Endothelial cell of umbilical vein (primary cell): ENCODE measurements around the gene VIPR1. TPM values are rescaled to one million over a fixed set of nuclear protein-coding genes. Genes with fewer than 3 reads are reported as not detected.

Experiments
- BruUV-seq: library from RNA; stranded (reverse); fragments of 400-500 nt; replicated peaks from 2 replicates; lab custom pipeline; 2021; lab: Mats Ljungman, UMichigan
- CTCF ChIA-PET: fragments of 300-600, 350-600 bp; sonication (Branson Sonifier 250); formaldehyde crosslinking; loops from one replicate; lab custom pipeline; 2021; ENCODE audit warnings: antibody characterized with exemption, inconsistent platforms; lab: Charles Lee
- POLR2A ChIA-PET: fragments of 300-600, 350-600 bp; sonication (Branson Sonifier 250); formaldehyde crosslinking; loops from one replicate; lab custom pipeline; 2021; ENCODE audit warnings: antibody characterized with exemption, inconsistent platforms; lab: Charles Lee
- DNase-seq: peaks from one replicate; pipeline ENCODE4 v3.0.0-alpha.2; 2011; ENCODE audit warnings: low read depth, low spot score
- FAIRE-seq: peaks from 2 replicates; lab custom pipeline; 2011; peaks lifted over from hg19 to GRCh38; lab: Jason Lieb, UNC
- H2AFZ ChIP-seq: 2 replicates; pipeline ENCODE4 v1.6.0; 2012; ENCODE audit warnings: low read depth, low read length, control low read depth, inconsistent platforms
- H3K27ac ChIP-seq: 2 replicates; pipeline ENCODE4 v1.5.1; 2011; ENCODE audit warnings: low read depth, mild to moderate bottlenecking, control low read depth, low read length, moderate library complexity; ENCODE audit not compliant: insufficient read depth
- H3K27me3 ChIP-seq, 2 experiments: 2 replicates each; pipeline versions ENCODE4 v1.6.0 to v1.6.1; 2011; ENCODE audit warnings: low read length in 2 of 2, mixed read lengths in 1 of 2; ENCODE audit not compliant: control insufficient read depth in 2 of 2, insufficient read depth in 2 of 2
- H3K36me3 ChIP-seq, 2 experiments: 2 replicates in 1 of 2; 3 replicates in 1 of 2; pipeline ENCODE4 v1.5.1; 2011; ENCODE audit warnings: low read length in 2 of 2, mild to moderate bottlenecking in 1 of 2, moderate library complexity in 1 of 2; ENCODE audit not compliant: control insufficient read depth in 2 of 2, insufficient read depth in 2 of 2; ENCODE audit errors: extremely low read depth in 1 of 2
- H3K4me1 ChIP-seq: 3 replicates; pipeline ENCODE4 v1.5.1; 2011; ENCODE audit warnings: mild to moderate bottlenecking, low read length; ENCODE audit not compliant: control insufficient read depth, insufficient read depth; ENCODE audit errors: extremely low read depth
- H3K4me2 ChIP-seq: 2 replicates; pipeline ENCODE4 v1.6.1; 2011; ENCODE audit warnings: low read length, control low read depth, mixed read lengths; ENCODE audit not compliant: insufficient read depth
- H3K4me3 ChIP-seq, 3 experiments: fragments of 200-600 bp in 1 of 3; sonication (generic), shearing (Covaris generic) in 1 of 3; replicated peaks in 1 of 3; 2 replicates each; pipeline ENCODE4 v1.5.1; 2011 to 2016; ENCODE audit warnings: control low read depth in 3 of 3, low read length in 3 of 3, mild to moderate bottlenecking in 2 of 3, inconsistent platforms in 1 of 3, low read depth in 1 of 3, moderate library complexity in 1 of 3; ENCODE audit not compliant: insufficient read depth in 1 of 3
- H3K79me2 ChIP-seq: 2 replicates; pipeline ENCODE4 v1.6.0; 2012; ENCODE audit warnings: low read length, inconsistent platforms; ENCODE audit not compliant: control insufficient read depth, insufficient read depth
- H3K9ac ChIP-seq: replicated peaks from 2 replicates; pipeline ENCODE3; 2011; ENCODE audit warnings: low read length, control low read depth; ENCODE audit not compliant: insufficient read depth; ENCODE audit errors: extremely low read depth
- H3K9me1 ChIP-seq: replicated peaks from 3 replicates; pipeline ENCODE4 v1.6.0; 2011; ENCODE audit warnings: mild to moderate bottlenecking, low read length; ENCODE audit not compliant: control insufficient read depth, insufficient read depth; ENCODE audit errors: extremely low read depth
- H3K9me3 ChIP-seq: replicated peaks from 2 replicates; pipeline ENCODE4 v1.5.1; 2012; ENCODE audit warnings: low read length, inconsistent platforms; ENCODE audit not compliant: control insufficient read depth, insufficient read depth
- H4K20me1 ChIP-seq: replicated peaks from 2 replicates; pipeline ENCODE3; 2011; ENCODE audit warnings: mild to moderate bottlenecking, low read length; ENCODE audit not compliant: control insufficient read depth, insufficient read depth; ENCODE audit errors: extremely low read depth
- CTCF ChIP-seq, 2 donors: IDR thresholded peaks; 1 replicate in 1 of 2; 2 replicates in 1 of 2; pipeline ENCODE4 v1.5.1; 2011; ENCODE audit warnings: low read length in 2 of 2, mild to moderate bottlenecking in 2 of 2, moderate library complexity in 2 of 2, control low read depth in 1 of 2, inconsistent platforms in 1 of 2, low read depth in 1 of 2; ENCODE audit not compliant: insufficient read depth in 1 of 2; ENCODE audit errors: extremely low read depth in 1 of 2
- EZH2 ChIP-seq: IDR thresholded peaks from 2 replicates; pipeline ENCODE4 v1.6.1; 2012; ENCODE audit warnings: borderline replicate concordance, low read depth, mild to moderate bottlenecking, moderate library complexity, low read length, inconsistent platforms; ENCODE audit not compliant: severe bottlenecking
- FOS ChIP-seq: IDR thresholded peaks from 2 replicates; pipeline ENCODE4 v1.6.1; 2011; ENCODE audit warnings: mild to moderate bottlenecking, low read length, moderate library complexity, borderline replicate concordance; ENCODE audit not compliant: insufficient read depth
- GATA2 ChIP-seq: IDR thresholded peaks from 2 replicates; pipeline ENCODE4 v1.7.0; 2011; ENCODE audit warnings: low read depth, mild to moderate bottlenecking, moderate library complexity, mixed read lengths, low read length; ENCODE audit not compliant: insufficient read length, insufficient read depth
- JUN ChIP-seq: IDR thresholded peaks from 2 replicates; pipeline ENCODE4 v1.6.1; 2011; ENCODE audit warnings: borderline replicate concordance, low read depth; ENCODE audit not compliant: insufficient read length, insufficient read depth
- MAX ChIP-seq: IDR thresholded peaks from 2 replicates; pipeline ENCODE4 v1.6.1; 2011; ENCODE audit not compliant: insufficient read depth, insufficient read length
- MYC ChIP-seq: IDR thresholded peaks from one replicate; pipeline ENCODE4 v1.6.1; 2011; ENCODE audit warnings: mild to moderate bottlenecking, low read depth, low read length
- POLR2A ChIP-seq: IDR thresholded peaks from 2 replicates; pipeline ENCODE4 v1.6.1; 2012; ENCODE audit warnings: low read depth, mild to moderate bottlenecking, control low read depth, low read length
- POLR2AphosphoS5 ChIP-seq: IDR thresholded peaks from 2 replicates; pipeline ENCODE4 v1.6.1; 2012; ENCODE audit warnings: low read depth, mild to moderate bottlenecking, control low read depth, low read length, moderate library complexity; ENCODE audit not compliant: insufficient read depth
- dilution Hi-C: fragments of 300-500 bp; cut with MboI; formaldehyde crosslinking; loops from one replicate; pipeline ENCODE4 v1.15.0; 2019; ENCODE audit warnings: low sequenced_read_pairs; ENCODE audit not compliant: extremely low pct_ligation_motif_present
- intact Hi-C: fragments of 100-400 bp; cut with micrococcal nuclease; formaldehyde crosslinking; loops from one replicate; pipeline ENCODE4 v1.10.0; 2022
- polyA plus RNA-seq, 4 experiments: library from polyadenylated mRNA; depleted of rRNA in 3 of 4; stranded (reverse) in 3 of 4; unstranded in 1 of 4; fragments of >200 nt; gene quantifications; 2 replicates each; pipeline versions ENCODE4 v1.2.1 to v1.2.3, GENCODE V29; 2011 to 2012; ENCODE audit warnings: missing spikeins in 1 of 4
- total RNA-seq: library from RNA; stranded (reverse); gene quantifications from 2 replicates; pipeline ENCODE4 v1.2.3, GENCODE V29; 2021

VIPR1 gene
- total and polyA plus RNA-seq, 2 donors (not counting 3 experiments of a cell fraction or from before 2014, with no cell fraction given), result 3.8 to 4.7 TPM

DNA sequence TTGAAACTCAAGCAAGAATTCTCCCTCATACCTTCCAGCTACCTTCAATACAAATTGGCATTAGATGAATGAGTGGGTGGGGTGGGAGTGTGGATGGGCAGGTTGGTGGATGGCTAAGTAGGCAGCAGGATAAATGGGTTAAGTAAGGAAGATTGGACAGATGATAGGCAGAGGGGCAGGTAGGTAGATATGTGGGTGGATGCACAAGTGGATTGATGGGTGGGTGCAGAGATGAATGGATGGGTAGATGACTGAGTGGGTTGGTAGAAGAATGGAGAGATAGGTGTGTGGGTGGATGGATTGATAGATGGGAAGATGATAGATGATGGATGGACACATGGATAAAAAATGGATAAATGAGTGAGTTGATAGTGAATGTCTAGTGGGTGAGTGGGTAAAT lies 27.6 kb downstream of the VIPR1 start:
- no TSS peak for BruUV-seq
- POLR2A ChIA-PET, result no interaction called here

DNA sequence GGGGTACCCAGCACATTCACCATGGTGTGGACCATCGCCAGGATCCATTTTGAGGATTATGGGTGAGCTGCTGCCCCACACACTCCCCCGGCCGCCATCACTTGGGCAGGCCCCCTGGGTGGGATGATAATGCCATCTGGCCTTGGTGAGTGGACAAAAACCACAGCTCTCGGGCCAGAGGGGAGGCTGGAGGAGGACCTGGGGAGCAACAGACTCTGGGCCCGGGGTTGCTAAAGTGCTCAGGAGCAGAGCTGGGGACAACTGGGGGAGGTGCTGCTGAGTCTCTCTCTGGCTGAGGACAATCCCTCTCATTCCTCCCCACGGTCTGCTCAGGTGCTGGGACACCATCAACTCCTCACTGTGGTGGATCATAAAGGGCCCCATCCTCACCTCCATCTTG lies 29.0 kb downstream of the VIPR1 start:
- H3K9me1 ChIP-seq, result no peaks in the 10 kb centered on the region
- H3K27me3 ChIP-seq, result peaks cover 0 to 2% of the 10 kb centered on the region in 2 experiments
- no peaks in the 10 kb centered on the region for H3K9me3 ChIP-seq
- H2AFZ ChIP-seq, result no peak overlapping the region
- H3K4me3 ChIP-seq, result no peak overlapping the region
- FAIRE-seq (no peak), DNase-seq (no peak)
- H3K27ac ChIP-seq, result no peak overlapping the region
- TF ChIP-seq MAX, result no peak
- TF ChIP-seq CTCF (IDR thresholded peaks at IDR 0.05; ENCODE audit: extremely low read depth in 1 of 2, insufficient read depth in 1 of 2, low read depth in 1 of 2, low read length in 2 of 2), result no peak
- no peak for TF ChIP-seq POLR2A
- TF ChIP-seq POLR2AphosphoS5, result no peak
- TF ChIP-seq FOS, result no peak
- no peak for TF ChIP-seq JUN
- no peak for TF ChIP-seq MYC
- no peak for TF ChIP-seq EZH2
- no peak for TF ChIP-seq GATA2
- no peaks in the 10 kb centered on the region for H3K79me2 ChIP-seq
- dilution Hi-C loops (no loop called here), intact Hi-C loops (no loop called here)
- POLR2A ChIA-PET, result no interaction called here
- no peaks in the 10 kb centered on the region for H4K20me1 ChIP-seq
- H3K36me3 ChIP-seq, result no peaks in the 10 kb centered on the region
- CTCF ChIA-PET, result interaction anchor here (0.7 to 1.0 kb wide), 2 partner anchors 284 to 302 kb away, joined by 3 read pairs; no protein-coding TSS in a partner anchor
- no peaks in the 10 kb centered on the region for H3K4me1 ChIP-seq
- BruUV-seq, result no TSS peak
- H3K4me2 ChIP-seq, result no peak overlapping the region
- H3K9ac ChIP-seq, result no peak overlapping the region

More for the DNA sequence above, 27.6 kb downstream of the VIPR1 start:
- H4K20me1 ChIP-seq, result no peaks in the 10 kb centered on the region
- TF ChIP-seq MAX (no peak), GATA2 (no peak), MYC (no peak), POLR2AphosphoS5 (no peak), POLR2A (no peak), FOS (no peak), JUN (no peak), EZH2 (no peak)
- no peaks in the 10 kb centered on the region for H3K9me1 ChIP-seq
- intact Hi-C loops, result no loop called here
- H3K79me2 ChIP-seq, result no peaks in the 10 kb centered on the region
- H3K9ac ChIP-seq, result no peak overlapping the region
- dilution Hi-C loops, result no loop called here
- FAIRE-seq (no peak), DNase-seq (no peak)
- H3K9me3 ChIP-seq, result no peaks in the 10 kb centered on the region
- CTCF ChIA-PET, result interaction anchor here (1.6 kb wide), 1 partner anchor 9 kb away, joined by 6 read pairs; no protein-coding TSS in a partner anchor
- no peaks in the 10 kb centered on the region for H3K36me3 ChIP-seq
- no peak overlapping the region for H3K4me2 ChIP-seq
- H2AFZ ChIP-seq, result no peak overlapping the region
- no peak overlapping the region for H3K4me3 ChIP-seq
- peaks cover 0 to 2% of the 10 kb centered on the region in 2 experiments for H3K27me3 ChIP-seq
- H3K27ac ChIP-seq, result no peak overlapping the region
- no peaks in the 10 kb centered on the region for H3K4me1 ChIP-seq
